ENCODE data around the gene TK2. TPM values are rescaled to one million over a fixed set of nuclear protein-coding genes. Genes with fewer than 3 reads are reported as not detected.

TK2 gene
- total and polyA plus RNA-seq, 9 of the 15 experiments (the other 6 are each of a cell fraction or from before 2014, with no cell fraction given): 1.1 to 10.2 (median 5.3) TPM

- TF ChIP-seq, protein P1, sequence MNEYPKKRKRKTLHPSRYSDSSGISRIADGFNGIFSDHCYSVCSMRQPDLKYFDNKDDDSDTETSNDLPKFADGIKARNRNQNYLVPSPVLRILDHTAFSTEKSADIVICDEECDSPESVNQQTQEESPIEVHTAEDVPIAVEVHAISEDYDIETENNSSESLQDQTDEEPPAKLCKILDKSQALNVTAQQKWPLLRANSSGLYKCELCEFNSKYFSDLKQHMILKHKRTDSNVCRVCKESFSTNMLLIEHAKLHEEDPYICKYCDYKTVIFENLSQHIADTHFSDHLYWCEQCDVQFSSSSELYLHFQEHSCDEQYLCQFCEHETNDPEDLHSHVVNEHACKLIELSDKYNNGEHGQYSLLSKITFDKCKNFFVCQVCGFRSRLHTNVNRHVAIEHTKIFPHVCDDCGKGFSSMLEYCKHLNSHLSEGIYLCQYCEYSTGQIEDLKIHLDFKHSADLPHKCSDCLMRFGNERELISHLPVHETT (CRISPR knock-in tag; conservative IDR thresholded peaks at IDR 0.05 in 1 of 2, IDR thresholded peaks at IDR 0.05 in 1 of 2): peak in 1 of 2 experiments; percentile 64; a peak in 2 of 4 replicates
- TF ChIP-seq U2AF1 (optimal IDR thresholded peaks at IDR 0.05; ENCODE audit: low read depth, low read length) (peak; percentile 43), FOXA3 (CRISPR knock-in tag; conservative IDR thresholded peaks at IDR 0.05 in 1 of 2, IDR thresholded peaks at IDR 0.05 in 1 of 2) (no peak), LCOR (CRISPR knock-in tag; IDR thresholded peaks at IDR 0.05) (0 out of 2 replicates have a peak, but pooled peaks have one; percentile 27), POLR2H (tag; IDR thresholded peaks at IDR 0.05; ENCODE audit: low read depth) (peak; percentile 51), POLR2AphosphoS2 (IDR thresholded peaks at IDR 0.05; ENCODE audit: low read length) (no peak), RBBP5 (IDR thresholded peaks at IDR 0.05; ENCODE audit: borderline replicate concordance, insufficient read depth, low read length, poor library complexity, severe bottlenecking) (peak; percentile 84), POLR2AphosphoS5 (IDR thresholded peaks at IDR 0.05; ENCODE audit: control insufficient read depth, insufficient read depth, low read depth, low read length) (no peak), SMAD4 (CRISPR knock-in tag; conservative IDR thresholded peaks at IDR 0.05) (peak; percentile 50; the same call in 1 of the 2 replicates), FIP1L1 (IDR thresholded peaks at IDR 0.05; ENCODE audit: low read depth, low read length, poor library complexity, severe bottlenecking) (peak; percentile 81), ZNF12 (CRISPR knock-in tag; IDR thresholded peaks at IDR 0.05) (0 out of 2 replicates have a peak, but pooled peaks have one; percentile 45), PHF21A (IDR thresholded peaks at IDR 0.05; ENCODE audit: borderline replicate concordance, low read depth) (peak; percentile 54; the same call in 1 of the 2 replicates), ZBTB7A (IDR thresholded peaks at IDR 0.05; ENCODE audit: borderline replicate concordance, control insufficient read depth, low read depth, low read length) (peak; percentile 95), L3MBTL2 (IDR thresholded peaks at IDR 0.05) (peak; percentile 72), BDP1 (IDR thresholded peaks at IDR 0.05; ENCODE audit: insufficient read depth, insufficient read length) (no peak), MAZ (CRISPR knock-in tag; conservative IDR thresholded peaks at IDR 0.05 in 1 of 2, IDR thresholded peaks at IDR 0.05 in 1 of 2) (peak in 1 of 2 experiments; percentile 78; a peak in 1 of 4 replicates), ZNF395 (CRISPR knock-in tag; IDR thresholded peaks at IDR 0.05) (peak; percentile 50; the same call in 1 of the 2 replicates)
- TF ChIP-seq, protein P2, sequence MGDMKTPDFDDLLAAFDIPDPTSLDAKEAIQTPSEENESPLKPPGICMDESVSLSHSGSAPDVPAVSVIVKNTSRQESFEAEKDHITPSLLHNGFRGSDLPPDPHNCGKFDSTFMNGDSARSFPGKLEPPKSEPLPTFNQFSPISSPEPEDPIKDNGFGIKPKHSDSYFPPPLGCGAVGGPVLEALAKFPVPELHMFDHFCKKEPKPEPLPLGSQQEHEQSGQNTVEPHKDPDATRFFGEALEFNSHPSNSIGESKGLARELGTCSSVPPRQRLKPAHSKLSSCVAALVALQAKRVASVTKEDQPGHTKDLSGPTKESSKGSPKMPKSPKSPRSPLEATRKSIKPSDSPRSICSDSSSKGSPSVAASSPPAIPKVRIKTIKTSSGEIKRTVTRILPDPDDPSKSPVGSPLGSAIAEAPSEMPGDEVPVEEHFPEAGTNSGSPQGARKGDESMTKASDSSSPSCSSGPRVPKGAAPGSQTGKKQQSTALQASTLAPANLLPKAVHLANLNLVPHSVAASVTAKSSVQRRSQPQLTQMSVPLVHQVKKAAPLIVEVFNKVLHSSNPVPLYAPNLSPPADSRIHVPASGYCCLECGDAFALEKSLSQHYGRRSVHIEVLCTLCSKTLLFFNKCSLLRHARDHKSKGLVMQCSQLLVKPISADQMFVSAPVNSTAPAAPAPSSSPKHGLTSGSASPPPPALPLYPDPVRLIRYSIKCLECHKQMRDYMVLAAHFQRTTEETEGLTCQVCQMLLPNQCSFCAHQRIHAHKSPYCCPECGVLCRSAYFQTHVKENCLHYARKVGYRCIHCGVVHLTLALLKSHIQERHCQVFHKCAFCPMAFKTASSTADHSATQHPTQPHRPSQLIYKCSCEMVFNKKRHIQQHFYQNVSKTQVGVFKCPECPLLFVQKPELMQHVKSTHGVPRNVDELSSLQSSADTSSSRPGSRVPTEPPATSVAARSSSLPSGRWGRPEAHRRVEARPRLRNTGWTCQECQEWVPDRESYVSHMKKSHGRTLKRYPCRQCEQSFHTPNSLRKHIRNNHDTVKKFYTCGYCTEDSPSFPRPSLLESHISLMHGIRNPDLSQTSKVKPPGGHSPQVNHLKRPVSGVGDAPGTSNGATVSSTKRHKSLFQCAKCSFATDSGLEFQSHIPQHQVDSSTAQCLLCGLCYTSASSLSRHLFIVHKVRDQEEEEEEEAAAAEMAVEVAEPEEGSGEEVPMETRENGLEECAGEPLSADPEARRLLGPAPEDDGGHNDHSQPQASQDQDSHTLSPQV (IDR thresholded peaks at IDR 0.05): peak; percentile 78
Measured at GRCh38 chr16:66549284-66550131, at the start of gene TK2 (continued).
